H4 (cell line): Measurements from ENCODE around the gene RAMP2. TPM values are rescaled to one million over a fixed set of nuclear protein-coding genes. Genes with fewer than 3 reads are reported as not detected.
"Not testable (repeated sequence)": the region's sequence is repeated elsewhere in the genome, so short reads cannot be mapped to it uniquely, and the experiment has no call there.

ENCODE experiments used
- DNase-seq: peaks from one replicate; pipeline ENCODE4 v3.0.0-alpha.2; 2015; ENCODE audit warnings: low spot score
- total RNA-seq: library from RNA; depleted of rRNA; stranded (reverse); fragments of >200 nt; shearing (Covaris generic); gene quantifications from 2 replicates; pipeline ENCODE4 v1.2.3, GENCODE V29; 2014; rRNA removed

Gene RAMP2, protein sequence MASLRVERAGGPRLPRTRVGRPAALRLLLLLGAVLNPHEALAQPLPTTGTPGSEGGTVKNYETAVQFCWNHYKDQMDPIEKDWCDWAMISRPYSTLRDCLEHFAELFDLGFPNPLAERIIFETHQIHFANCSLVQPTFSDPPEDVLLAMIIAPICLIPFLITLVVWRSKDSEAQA
- not detected in 2 replicates for total RNA-seq

DNA sequence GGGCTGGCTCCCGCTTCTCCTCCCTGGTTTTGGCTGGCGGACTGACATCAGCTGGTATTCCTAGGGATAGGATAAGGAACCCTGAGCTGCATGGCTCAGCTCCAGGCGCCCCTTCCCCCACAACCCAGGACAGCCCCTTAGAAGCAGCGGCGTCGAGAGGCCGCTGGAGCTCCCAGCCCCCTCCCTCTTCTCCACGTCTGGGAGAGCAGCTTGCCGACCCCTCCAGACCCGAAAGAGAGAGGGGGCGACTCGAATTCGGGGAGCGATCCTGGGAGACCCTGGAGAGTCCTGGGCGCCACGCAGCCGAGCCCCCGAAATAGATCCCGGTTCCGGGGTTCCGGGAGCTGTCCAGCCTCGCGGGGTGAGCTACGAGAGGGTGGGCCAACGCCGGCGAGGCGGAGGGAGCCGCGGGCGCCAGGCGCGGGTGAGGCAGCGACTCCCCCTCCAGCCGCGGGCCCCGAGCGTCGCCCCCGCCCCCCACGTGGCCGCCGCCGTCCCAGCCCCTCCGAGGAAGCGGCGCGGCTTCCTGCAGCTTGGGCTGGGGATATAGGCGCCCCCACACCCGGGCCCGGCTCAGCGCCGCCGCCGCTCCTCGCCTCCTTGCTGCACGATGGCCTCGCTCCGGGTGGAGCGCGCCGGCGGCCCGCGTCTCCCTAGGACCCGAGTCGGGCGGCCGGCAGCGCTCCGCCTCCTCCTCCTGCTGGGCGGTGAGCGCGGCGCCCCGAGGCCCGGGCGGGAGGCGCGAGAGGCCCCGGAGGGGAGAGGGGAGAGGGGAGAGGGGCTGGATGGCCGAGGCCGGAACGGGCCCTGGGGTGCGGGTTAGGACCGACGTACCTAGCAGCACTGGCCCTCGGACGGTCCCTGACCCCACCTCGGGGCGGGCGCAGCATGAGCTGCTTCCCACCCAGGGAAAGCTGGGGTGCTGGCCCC, at the start of gene RAMP2:
TSS of gene RAMP2 (plus strand) at position 576 of the 930 bp plus-strand sequence. CDS start at position 611, 35 bp downstream.
- DNase-seq: no peak

GRCh38 chr17:42720996-42721583, 39.9 kb upstream of the RAMP2 start:
- DNase-seq: peak; percentile 61

DNA sequence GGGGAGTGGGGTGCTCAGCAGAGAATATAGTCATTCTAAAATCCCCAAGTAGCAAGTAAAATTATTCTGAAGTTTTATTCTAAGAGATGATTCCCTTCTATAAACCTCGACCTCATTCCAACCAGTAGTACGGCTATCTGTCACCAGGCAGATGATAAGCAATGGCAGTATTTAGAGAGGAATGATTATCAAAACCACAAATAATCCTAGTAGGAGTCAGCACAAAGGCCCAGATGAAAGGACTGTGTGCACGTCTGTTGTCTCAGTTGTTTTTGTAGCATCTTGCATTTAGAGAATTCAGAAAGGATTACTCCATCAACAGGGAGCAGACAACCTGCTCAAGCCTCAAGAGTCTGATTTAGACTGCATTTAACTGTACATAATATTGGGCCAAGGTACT, 37.4 kb upstream of the RAMP2 start:
- DNase-seq: no peak

DNA sequence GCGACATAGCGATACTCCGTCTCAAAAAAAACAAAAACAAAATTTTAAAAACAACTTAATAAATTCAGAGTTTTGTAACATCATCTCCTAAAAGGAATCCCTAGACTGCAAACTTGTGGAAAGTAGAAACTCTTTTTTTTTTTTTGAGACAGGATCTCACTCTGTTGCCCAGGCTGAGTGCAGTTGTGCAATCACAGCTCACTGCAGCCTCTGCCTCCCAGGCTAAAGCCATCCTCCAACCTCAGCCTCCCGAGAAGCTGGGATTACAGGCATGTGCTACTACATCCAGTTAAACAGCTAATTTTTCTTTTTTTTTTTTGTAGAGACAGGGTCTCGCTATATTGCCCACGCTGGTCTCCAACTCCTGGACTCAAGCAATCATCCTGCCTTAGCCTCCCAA, 35.9 kb upstream of the RAMP2 start:
- DNase-seq: no peak

DNA sequence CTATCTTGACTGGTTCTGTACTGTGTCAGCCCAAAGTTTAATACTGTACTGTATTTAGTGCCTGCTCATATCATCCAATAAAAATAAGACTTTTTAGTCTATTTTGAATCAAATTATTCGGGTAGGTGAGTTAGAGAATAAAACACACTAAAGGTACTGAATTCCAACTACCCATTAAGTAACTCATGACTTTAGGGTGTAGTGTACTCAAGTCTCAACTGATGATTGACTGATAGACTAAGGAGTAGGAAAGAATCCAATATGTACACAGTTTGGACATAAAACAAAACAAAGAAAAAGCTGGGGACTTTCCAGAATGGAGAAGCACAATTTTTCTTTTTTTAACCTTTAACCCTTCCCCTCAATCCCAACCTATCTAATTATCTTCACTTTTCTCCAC, 20.3 kb upstream of the RAMP2 start:
- DNase-seq: no peak

DNA sequence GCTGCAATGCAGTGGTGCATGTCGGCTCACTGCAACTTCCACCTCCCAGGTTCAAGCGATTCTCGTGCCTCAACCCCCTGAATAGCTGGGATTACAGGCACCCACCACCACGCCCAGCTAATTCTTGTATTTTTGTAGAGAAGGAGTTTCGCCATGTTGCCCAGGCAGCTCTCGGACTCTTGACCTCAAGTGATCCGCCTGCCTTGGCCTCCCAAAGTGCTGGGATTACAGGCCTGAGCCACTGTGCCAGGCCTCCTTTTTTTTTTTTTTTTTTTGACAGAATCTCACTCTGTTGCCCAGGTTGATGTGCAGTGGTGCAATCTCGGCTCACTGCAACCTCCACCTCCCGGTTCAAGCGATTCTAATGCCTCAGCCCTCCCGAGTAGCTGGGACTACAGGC, 18.1 kb upstream of the RAMP2 start:
- DNase-seq: not testable (repeated sequence)

GRCh38 chr17:42743595-42744282, 17.3 kb upstream of the RAMP2 start:
- DNase-seq: no peak

GRCh38 chr17:42744283-42744805, 16.7 kb upstream of the RAMP2 start:
- DNase-seq: peak; percentile 30

DNA sequence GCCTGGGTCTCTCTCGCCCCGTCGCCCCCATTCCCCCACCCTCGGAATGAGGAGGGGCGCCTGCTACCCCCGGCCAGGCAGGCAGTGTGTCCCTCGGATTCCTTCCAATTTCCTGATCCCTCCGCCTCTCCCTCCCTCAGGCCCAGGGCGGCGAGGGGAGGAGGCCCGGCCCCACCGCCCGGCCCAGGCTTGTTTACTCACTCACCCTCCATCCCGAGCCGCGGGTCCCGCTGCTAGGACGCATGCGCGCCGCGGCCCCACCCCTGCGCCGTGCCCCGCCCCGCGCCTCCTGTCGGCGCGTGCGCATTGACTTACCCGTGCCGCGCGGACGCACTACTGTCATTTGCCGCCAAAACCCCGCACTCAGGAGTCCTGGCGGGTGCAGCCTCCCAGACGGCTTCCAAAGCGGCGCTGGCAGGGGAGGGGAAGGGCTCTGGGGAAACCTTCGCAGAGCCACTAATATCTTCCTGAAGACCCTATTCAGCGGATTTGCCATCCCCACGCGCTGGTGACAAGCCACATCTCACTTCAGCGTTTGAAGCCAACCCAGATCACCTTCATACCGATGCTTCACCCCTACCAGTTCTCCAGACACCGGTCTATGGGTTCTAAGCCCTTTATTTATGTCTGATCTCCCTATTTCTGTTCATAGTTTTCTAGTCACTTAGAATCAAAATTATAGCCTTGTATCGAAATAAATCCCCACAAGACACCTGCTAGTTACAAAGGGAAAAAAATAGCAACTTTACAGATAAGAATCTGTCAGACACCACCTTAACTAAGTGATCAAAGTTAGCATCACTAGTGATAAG, 16.0 kb upstream of the RAMP2 start, which contains the start of gene EZH1:
TSS of gene EZH1 (minus strand) at position 235 of the 812 bp plus-strand sequence. CDS start 16,099 bp downstream, outside the sequence.
- peak; percentile 86 for DNase-seq

GRCh38 chr17:42748202-42748907, 12.7 kb upstream of the RAMP2 start:
- no peak for DNase-seq

DNA sequence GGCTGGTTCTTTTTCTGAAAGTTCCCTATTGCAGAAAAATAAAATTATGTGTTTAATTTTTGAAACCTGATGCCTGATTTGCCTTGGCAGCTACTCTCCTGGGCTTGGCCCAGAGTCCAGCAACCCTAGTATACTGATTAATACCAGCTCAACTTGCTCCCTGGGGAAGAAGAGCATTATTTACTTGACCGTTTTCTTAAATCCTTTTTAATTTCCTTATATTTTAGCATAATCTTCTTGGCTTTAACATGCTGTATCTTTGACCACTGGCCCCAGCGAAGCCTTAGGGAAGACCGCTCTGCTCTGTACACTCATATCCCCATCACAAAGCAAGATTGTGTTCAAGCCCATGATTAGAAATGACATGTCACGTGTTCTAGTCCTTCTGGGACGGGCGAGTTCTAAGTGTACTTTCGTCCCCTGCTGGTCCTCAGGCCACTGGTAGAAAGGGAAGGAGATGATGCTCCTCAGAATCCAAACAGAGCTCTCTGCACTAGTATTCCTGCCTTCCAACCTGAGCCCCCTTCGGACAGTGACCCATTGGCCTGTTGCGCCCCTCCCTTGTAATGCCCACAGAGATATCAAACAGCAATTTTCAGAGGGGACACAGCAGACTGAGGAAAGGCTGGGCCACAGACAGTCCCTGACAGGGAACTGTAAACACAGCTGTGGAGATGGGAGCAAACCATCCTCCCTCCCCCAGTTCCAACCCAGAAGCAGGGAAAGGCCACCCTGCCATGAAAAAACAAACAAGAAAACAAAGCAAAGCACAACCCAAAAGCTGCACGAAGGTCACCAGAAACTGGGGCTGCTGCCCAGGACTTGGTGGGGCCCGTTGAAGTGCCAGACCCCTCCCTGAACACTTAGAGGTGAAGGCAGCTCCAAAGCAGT, 11.9 kb upstream of the RAMP2 start:
- DNase-seq: no peak

DNA sequence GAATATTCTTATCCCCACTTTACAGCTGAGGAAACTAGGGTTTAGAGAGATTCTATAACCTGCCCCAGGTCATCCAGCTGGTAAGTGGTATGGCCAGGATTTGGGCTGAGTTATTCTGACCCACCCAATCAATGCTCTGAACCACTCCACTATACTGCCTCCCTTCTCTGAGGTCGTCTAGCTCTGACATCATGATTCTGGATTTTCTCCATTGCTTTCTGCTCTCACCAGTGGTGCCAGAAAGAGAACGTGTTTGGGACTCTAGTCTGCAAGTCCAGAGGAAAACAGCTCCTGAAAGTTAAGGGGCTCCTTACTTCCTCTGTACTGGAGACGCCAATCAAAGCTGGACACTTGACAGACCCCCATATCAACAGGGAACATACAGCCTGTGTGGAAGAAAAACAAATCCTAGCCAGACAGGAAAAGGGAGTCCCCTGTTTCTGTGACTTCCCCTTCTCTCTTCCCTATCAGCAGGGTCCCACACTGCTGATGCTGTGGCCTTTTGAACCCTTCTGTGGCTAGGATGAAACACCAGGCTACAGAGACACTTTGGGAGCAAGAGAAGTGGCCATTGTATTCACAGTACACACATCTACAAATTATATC, 10.2 kb upstream of the RAMP2 start:
- no peak for DNase-seq

GRCh38 chr17:42751628-42752027, 9.4 kb upstream of the RAMP2 start:
- no peak for DNase-seq

GRCh38 chr17:42754782-42755181, 6.2 kb upstream of the RAMP2 start:
- DNase-seq: no peak

DNA sequence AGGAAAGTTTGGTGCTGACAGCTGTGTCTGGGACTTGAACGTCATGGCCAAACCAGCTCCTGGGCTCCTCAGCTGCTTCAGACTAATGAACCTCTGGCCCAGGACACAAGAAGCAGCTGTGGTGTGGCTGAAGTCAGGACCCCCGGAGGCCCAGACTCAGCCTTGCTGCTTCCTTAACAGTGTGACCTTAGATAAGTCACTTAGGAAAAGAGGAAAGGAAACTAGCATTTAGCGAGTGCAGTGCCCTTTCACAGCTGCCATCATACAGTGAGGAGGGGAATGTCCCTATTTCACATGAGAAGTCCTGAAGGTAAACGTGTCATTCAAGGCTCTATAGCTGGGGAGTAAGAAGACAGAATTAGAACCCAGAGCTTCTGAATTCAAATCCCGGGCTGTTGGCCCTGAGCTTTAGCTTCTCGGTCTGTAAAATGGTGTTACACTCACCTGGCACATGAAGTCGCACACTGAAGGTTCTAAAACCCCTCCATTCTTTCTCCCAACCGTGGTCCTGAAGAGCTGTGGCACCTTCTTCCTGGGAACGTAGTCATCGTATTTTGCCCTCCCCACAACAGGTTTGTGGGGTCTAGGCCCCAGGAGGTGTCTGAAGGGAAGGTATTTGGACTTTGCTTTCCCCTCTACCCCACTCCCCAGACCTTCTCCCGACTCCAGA, 910 bp upstream of the RAMP2 start:
- no peak for DNase-seq

DNA sequence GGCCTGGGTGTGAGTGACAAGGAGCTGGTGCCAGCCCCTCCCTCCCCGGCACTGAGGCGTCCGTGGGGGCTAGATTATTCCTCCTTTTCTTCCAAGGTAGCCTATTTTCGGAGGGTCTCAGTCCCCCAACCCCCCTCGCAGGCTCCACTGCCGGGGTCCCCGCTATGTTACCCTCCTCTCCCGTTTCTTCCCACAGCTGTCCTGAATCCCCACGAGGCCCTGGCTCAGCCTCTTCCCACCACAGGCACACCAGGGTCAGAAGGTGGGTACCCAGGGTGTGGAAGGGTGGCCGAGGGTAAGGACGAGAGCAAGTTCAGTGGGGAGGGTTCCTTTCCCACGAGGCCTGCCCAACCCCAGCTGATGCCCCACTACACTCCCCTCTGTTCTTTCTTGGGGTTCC, 611 bp downstream of the RAMP2 start:
- no peak for DNase-seq

- no peak for DNase-seq
Measured at GRCh38 chr17:42766124-42766523, 5.1 kb downstream of the RAMP2 start.

GRCh38 chr17:42767512-42767911, 6.5 kb downstream of the RAMP2 start:
- no peak for DNase-seq
